HUDEP-2 (cell line): ENCODE measurements around the gene REEP2.

Source experiments
- DNase-seq, 76 experiments: peaks; one replicate each; lab custom pipeline; 2025; ENCODE audit not compliant: unreplicated experiment in 76 of 76; lab: John Stamatoyannopoulos, UW

Gene REEP2

GRCh38 chr5:138448070-138448469, 9.2 kb downstream of the REEP2 start:
- DNase-seq: no peak

GRCh38 chr5:138448481-138449398, 9.9 kb downstream of the REEP2 start:
- DNase-seq: no peak

- peak in 70 of 76 experiments; percentile 10 to 86 (median 66) for DNase-seq
Measured at GRCh38 chr5:138449501-138450239, 10.8 kb downstream of the REEP2 start.

- DNase-seq: no peak
Measured at GRCh38 chr5:138450971-138451370, 12.1 kb downstream of the REEP2 start.

- no peak for DNase-seq
Measured at GRCh38 chr5:138452720-138453119, 13.9 kb downstream of the REEP2 start.

- DNase-seq: no peak
Measured at GRCh38 chr5:138453590-138453989, 14.7 kb downstream of the REEP2 start.

- DNase-seq: no peak
Measured at GRCh38 chr5:138454121-138454520, 15.3 kb downstream of the REEP2 start.

- DNase-seq: no peak
Measured at GRCh38 chr5:138455232-138455930, 16.5 kb downstream of the REEP2 start.

- no peak for DNase-seq
Measured at GRCh38 chr5:138457531-138458275, 18.8 kb downstream of the REEP2 start.

- no peak for DNase-seq
Measured at GRCh38 chr5:138458384-138458783, 19.5 kb downstream of the REEP2 start.

GRCh38 chr5:138458856-138459255, 20.0 kb downstream of the REEP2 start:
- no peak for DNase-seq

GRCh38 chr5:138459311-138459933, 20.6 kb downstream of the REEP2 start:
- no peak for DNase-seq

GRCh38 chr5:138460032-138460693, 21.3 kb downstream of the REEP2 start:
- peak in 19 of 76 experiments; percentile 9 to 46 (median 18) for DNase-seq

GRCh38 chr5:138461343-138462125, 22.7 kb downstream of the REEP2 start:
- DNase-seq: no peak

GRCh38 chr5:138463419-138464007, 24.7 kb downstream of the REEP2 start:
- no peak for DNase-seq

- DNase-seq: peak in 74 of 76 experiments; percentile 15 to 95 (median 90)
Measured at GRCh38 chr5:138464008-138464387, 25.1 kb downstream of the REEP2 start.

- DNase-seq: peak; percentile 36 to 98 (median 94)
Measured at GRCh38 chr5:138464388-138465260, 25.8 kb downstream of the REEP2 start.
